ENCODE measurements around the gene MYCL.
A peak's percentile ranks its signal among the peaks of the same experiment; 100 is the strongest.
"Not testable (repeated sequence)": the region's sequence is repeated elsewhere in the genome, so short reads cannot be mapped to it uniquely, and the experiment has no call there.

Gene MYCL

DNA sequence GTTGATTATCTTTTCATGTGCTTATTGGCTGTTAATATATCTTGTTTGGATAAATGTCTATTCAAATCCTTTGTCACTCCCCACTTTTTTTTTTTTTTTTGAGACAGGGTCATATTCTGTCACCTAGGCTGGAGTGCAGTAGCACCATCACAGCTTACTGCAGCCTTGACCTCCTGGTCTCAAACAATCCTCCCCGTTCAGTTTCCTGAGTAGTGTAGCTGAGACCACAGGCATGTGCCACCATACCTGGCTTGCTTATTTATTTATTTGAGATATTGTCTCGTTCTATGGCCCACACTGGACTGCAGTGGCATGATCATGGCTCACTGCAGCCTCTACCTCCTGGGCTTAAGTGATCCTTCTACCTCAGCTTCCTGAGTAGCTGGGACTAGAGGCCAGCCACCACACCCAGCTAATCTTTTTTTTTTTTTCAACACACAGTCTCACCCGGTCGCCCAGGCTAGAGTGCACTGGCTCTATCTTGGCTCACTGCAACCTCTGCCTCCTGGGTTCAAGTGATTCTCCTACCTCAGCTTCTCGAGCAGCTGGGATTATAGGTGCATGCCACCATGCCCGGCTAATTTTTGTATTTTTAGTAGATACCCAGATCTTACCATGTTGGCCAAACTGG is 13.9 kb upstream of the MYCL start:
- DNase-seq, result no peak

DNA sequence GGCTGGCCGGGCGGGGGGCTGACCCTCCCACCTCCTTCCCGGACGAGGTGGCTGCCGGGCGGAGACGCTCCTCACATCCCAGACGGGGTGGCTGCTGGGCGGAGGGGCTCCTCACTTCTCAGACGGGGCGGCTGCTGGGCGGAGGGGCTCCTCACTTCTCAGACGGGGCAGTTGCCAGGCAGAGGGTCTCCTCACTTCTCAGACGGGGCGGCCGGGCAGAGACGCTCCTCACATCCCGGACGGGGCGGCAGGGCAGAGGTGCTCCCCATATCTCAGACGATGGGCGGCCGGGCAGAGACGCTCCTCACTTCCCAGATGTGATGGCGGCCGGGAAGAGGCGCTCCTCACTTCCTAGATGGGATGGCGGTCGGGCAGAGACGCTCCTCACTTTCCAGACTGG is 11.4 kb upstream of the MYCL start:
- DNase-seq, result not testable (repeated sequence)

DNA sequence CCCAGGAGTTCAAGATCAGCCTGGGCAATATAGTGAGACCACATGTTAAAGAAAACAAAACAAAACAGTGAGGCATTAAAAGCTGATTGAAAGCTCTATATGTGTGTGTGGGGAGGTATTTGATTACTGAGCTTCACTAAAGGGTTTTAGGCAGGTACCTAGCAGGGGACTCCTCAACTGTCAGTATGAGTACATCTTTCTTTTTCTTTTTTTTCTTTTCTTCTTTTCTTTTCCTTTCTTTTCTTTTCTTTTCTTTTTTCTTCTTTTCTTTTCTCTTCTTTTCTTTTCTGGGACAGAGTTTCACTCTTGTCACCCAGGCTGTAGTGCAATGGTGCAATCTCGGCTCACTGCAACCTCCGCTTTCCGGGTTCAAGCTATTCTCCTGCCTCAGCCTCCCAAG is 8.5 kb upstream of the MYCL start:
- no peak for DNase-seq

DNA sequence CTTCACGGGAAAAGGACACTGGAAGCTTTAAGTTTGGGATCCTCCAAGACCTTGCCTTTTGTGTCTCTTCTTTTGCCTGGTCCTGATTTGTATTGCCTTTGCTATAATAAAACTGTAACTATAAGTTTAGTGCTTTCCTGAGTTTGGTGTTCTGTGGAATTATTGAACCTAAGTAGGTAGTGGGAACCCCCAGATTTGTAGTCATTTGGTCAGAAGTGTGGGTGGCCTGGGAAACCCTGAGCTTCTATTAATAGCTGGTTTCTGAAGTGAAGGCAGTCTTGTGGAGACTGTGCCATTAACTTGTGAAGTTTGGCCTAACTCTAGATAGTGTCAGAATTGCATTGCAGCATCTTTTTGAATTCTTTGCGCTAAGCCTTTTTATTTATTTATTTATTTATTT is 6.8 kb upstream of the MYCL start:
- DNase-seq, result no peak

DNA sequence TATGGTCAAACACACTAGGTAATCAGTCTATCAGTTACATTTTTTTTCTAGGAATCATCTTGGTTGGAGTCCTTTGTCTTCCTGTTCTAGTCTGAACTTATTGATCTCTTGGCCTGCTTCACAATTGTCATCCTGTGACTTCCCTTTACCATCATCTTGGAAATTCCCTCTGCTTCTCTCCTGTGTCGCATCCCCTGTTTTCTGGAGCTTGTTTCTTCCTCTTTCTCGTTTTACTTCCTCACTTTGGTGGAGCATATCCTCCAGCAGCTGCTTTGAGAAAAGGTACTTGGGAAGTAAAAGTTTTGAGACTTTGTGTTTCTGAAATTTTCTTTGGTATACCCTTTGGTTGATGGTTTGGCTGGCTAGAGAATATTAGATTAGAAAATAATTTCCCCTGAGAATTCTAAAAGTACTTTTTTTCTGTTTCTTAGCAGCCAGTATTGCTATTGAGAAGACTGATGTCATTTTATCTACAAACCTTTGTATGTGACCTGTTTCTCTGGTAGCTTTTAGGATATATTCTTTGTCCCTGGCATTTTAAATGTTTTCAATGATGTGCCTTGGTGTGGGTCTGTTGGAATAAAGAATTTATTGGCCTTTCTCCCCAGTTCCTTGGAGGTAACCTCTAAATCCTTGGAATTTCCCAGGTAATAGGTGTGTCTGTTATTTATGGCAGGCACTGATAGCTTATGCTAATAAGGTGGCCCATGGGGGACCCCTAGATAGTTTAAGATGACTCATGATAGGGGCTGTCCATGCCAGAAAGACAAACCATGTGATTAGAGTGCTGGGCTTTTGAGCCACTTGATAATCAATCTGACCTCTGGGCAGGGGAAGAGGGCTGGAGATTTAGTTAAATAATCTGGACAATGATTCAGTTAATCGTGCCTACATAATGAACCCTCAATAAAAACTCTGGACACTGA is 6.1 kb upstream of the MYCL start:
- DNase-seq, result no peak

DNA sequence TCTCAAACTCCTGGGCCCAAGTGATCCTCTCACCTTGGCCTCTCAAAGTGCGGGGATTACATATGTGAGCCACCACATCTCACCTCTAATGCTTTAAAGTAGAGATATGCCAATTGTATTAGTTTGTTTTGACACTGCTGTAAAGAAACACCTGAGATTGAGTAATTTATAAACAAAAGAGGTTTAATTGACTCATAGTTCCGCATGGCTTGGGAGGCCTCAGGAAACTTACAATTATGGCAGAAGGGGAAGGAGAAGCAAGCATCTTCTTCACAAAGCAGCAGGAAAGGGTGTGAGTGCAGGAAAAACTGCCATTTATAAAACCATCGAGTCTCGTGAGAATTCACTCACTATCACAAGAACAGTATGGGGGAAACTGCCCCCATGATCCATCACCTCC is 3.5 kb upstream of the MYCL start:
- no peak for DNase-seq

DNA sequence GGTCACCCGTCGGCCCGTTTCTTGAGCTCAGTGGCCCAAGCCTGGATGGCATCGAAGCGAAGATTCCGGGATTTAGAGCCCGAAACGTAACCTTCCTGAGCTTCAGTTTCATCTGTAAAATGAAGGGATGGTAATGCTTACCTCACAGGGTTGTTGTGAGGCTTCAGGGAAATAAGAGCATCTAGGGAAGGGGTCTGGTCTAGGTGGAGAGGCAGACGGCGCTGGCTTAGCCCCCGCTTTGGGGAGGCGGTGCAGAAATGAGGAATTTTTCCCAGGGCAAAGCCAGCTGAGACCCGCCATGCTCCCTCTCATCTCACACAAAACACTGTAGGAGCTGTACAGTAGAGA is 717 bp upstream of the MYCL start:
- peak; percentile 73 for DNase-seq

DNA sequence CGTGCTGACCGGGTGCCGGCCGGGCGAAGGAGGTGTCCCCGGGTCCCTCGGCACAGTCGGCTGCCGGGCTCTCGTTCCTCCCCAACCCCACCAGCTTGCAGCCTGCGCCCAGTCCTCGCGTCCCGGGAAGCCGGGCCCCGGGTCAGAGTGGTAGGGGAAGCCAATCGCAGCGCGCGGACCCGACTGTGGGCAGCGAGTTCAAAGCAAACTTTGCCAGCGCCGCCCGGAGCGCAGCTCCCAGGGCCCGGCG is 328 bp downstream of the MYCL start:
- peak; percentile 53 for DNase-seq

DNA sequence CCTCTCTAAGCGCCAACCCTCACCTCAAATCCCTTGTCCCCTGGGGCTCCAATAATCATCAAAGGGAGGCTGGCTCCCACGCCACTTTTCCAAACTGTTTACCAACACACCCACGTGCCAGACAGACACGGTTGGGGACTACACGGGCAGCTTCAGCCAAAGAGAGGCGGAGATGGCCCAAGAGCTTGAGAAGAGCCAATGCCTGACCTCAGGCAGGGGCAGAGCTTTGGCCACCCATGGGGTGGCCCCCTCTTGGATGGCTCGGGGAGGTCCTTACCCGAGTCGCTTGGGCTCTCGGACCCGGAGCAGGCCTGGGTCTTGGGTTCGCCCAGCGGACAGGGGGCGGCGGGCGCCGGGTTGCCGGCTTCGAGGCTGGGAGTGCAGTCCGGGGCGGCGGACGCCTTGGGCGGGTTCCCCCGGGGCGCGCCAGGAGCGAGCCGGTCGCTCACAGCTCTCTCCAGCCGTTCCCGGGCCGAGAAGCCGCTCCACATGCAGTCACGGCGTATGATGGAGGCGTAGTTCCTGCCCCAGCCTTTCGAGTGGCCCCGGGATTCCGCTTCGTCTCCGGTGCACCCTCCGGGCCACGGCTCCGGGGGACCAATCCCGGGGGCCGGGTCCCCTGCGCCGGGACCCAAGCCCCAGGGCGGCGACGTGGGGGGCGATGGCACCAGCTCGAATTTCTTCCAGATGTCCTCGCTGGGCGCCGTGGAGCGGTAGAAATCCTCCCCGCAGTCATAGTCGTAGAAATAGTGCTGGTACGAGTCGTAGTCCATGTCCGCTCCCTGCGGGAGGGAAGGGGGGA is 854 bp downstream of the MYCL start:
- peak; percentile 37 for DNase-seq

DNA sequence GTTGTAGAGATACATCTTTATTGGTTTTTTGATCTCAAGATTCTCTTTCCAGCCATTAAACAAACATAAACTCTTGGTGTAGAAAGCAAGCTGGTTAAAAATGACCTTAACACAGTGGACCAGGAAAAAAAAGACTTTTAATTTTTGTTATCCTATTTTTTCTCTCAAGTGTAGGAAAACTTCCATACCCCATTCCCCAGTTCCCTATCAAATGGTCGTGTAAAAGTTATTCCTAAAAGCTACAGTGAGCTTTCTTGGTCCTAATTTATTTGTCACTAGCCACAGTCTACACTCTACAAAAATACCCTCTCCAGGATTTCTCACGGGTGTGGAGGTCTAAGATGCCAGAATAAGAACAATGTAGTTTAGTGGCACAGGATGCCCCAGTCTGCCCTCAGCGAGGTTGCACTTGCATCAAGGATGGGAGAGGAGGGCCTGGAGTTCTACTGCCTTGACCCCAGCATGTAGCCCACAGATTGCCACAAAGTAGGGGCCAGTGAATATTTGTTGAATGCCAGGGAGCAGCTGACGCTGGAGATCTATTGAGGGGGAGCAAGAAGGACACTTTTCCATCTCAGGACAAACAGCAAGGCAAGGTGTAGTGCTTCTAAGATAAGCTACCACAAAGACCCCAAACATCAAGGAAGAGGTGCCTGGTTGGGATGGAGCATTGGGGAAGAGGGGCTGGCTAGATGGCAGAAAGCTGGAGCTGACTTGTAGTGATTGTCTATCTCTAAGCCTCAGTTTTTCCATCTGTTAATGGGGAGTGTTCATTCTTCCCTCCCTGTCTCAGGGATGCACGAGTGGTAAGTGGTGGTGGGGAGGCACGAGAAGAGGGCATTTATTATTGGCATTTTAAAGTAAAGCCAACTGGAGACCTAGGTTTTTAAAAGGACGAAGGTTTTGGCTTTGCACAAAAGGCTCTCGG is 1.8 kb downstream of the MYCL start:
- no peak for DNase-seq

DNA sequence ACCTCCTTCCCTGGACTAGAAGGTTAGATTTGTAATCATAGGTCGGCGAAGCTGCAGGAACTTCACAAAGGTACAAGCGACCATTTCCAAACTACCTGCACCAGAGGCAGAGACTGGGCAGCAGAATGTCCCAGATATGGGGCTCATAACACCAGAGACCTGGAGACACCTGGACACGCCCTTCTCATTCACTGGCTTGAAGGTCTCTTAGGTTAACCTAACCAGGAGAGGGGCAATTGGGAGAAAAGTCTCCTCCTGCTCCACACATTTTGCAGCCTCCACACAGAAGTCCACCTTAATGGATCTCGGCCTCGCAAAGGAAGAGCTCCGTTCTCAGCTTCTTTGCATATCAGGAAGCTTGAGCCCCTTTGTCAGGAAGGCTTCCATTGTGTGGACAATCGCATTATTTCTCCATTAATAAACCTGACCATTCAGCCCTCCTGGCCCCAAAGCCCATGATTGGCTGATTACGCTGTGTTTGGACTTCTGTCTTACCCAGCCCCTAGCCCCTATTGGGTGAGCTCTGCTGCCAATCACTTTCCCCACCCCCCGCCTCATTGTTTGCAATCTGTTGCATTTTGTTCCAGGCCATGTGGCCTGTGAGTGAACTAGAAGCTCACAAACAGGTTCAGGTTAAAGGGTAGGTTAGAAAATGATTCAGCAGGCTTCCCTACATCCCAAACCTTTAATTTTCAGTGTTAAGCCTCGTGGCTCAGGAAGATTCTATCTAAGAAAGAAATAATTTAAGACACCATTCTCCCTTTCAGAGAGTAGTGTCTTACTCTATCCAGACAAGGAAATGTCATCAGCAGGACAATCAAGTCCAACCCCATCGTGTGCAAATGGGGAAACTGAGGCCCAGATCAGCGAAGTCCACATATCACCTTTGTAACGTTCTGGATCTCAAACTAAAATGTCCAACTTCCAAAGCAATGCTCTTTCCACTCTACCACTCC is 2.8 kb downstream of the MYCL start:
- peak; percentile 73 for DNase-seq

DNA sequence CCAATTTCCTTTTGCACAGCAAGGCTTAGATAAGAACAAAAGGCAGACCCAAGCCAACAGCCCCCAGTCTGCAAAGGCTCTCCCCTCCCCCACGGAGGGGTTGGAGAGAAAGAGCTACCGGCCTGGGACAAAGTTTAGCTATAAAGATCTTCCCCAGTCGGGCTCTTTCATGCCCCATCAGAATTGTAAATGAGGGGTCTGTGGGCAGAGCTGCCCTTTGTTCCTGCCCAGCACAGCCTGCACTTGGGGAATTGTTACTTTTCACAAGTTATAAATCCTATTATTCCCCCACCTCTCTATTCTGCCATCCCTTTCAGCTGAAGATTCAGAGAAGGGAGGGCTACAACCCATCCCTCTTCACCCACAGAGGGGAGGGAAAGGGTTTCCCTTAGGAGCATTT is 3.5 kb downstream of the MYCL start:
- no peak for DNase-seq

DNA sequence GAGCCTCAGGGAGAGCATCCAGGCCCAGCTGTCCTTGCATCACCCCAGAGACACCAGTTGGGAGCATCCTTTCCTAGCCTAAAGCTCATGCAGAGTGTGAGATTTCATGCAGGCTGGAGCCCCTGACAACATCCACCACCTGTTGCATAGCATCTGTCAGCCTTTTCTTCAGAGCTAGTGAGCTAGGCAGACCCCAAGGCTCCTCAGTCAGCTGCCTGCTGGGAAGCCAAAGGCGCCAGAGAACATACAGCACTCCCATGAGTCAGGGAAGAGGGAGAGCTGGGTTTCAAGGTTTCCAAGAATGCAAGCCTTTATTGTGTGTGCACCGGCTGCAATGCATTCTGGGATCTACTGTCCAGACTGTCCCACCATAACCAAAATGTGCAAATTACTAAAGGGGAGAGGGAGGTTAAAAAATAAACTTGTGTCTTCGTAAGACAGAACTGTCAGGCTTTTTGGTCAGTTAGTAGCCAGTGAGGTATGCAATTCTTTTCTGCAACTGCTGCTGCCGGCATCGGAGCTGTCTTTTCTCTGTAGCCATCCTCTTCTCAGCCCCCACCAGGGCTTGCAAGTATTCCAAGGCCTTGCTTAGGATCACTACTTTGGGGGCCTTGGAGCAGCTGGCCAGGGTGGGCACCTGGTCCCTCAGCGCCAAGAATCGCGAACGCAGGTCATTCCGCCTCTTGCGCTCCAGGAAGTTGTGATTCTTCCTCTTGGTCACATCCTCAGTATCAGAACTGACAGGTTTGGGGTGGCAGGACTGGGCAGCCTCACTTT is 4.6 kb downstream of the MYCL start:
- peak; percentile 97 for DNase-seq

DNA sequence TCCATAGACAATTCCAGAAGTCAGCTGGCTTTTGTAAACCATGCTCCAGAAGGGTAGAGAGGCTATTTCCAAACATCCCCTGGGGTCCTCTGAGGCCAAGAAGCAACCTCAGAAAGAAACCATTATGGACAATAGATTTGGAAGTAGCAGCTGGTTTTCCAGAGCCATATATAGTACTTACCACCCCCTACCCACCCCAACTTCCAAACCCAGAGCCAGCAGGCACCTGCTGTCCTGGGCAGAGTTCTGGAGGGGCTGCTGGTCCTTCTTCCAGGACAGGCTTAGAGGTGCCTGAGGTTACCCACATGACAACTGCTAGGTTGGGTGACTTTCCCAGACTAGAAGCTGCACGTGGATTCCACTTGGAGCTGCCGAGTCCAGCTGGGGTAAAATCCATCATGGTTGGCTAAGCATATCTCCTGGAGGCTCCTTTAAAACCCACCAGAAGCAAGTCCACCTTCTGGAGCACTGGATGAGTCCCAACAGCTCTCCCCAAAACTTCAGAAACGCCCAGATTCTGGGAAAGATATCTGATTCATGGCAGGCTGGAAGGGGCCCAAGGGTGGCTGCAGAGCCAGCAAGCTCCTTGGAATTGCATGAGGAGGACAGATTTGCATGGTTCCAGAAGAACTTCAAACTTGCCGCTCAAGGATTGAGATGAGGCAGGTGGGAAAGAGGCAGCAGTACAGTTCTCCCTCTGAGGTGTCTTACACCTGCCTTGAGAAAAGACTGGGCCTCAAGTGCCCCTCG is 5.8 kb downstream of the MYCL start:
- no peak for DNase-seq

DNA sequence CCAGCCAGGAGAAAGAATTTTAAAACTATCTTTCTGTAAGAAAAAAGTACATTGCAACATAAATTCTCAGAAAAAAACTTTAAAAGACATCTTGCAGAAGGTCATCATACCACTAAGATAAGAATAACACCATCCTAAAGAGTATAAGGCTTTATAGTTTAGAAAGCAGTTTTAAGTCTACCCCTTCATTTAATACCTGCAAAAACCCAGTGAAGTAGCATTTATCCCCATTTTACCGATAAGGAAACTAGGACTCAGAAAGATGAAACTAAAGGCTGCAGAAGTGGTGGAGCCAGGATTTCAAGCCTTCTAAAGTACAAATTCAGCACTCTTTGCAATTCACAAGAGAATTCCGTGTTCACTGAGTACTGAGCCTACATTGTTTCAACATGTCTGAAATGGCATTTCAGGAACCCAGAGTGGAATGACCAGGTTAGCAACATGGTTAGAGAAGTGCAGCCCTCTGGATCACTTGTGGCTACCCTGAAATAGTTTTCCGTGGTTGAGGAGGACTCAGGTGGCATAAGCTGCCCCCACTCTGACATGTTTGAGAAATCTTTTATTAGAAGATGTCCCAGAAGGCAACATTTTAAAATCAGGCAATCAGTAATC is 6.7 kb downstream of the MYCL start:
- DNase-seq, result no peak

DNA sequence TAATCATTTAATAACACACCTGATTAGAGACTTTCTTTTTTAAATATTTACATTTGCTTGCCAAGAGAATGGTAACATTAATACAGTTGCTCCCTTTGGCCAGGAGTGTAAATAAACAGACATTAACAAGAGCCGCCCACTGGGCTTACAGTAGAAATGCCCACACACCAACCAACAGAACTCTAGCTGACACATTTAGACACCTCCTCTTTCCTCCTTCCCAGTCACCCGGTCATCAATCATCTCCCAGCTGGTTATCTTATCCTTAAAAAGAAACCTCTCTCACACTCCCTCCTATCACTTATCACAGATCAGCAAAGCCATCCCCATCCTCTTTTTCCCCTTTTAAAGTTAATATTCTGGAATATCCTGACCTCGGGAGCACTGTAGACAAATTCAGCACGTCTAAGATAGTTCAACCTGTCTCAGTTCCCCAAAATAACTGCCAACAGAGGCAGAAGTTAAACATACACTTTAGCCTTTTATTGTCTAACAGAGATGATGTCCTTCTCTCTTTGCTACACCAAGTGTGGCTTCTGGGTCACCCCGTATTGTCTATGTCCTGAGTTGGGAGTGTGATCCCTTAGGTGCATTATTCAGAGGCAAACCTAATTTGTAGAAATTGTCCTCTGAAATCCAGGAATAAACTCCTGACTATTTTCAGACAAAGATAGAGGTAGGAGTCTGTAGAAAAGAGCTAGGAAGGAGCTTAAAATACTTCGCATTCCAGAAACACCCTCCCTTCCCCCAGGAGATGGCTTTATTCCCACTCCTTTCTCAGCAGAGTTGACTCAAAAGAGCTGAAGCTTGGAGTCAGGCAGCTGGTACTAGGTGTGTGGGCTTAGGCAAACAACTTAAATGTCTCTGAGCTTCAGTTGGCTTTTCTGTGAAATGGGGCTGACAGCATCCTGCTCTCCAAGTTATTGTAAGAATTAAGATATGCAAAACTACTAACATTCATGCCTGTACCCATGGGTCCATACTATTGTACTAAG is 8.8 kb downstream of the MYCL start:
- DNase-seq, result no peak

DNA sequence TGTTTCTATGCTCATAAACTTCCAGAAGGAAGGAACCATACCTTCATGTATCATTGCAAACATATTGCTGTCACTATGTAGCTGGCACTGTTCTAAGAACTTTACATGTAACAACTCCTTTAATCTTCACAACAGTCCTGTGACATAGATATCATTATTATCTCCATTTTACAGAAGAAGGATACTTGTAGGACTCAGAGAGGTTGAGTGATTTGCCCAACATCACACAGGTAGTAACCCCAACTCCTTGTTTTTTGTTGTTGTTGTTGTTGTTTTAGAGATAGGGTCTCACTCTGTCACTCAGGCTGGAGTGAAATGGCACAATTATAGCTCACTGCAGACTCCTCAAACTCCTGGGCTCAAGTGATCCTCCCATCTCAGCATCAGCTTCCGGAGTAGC is 10.8 kb downstream of the MYCL start:
- DNase-seq, result no peak

DNA sequence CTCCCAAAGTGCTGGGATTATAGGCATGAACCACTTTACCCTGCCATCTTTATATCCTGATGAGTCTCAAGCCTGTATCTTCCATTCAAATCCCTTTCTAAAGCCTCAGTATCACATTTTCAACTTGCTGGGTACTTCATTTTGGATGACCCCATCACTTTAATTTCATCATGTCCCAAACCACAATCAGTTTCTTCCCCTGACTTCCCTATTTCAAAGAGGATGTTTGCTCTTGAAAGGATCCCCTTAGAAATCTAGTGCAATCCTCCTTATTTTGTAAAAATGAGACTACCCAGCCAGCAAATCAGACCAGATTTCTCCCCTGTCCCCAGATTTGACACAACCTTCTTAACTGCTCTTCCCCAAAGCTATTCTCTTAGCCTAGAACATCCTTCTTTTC is 11.4 kb downstream of the MYCL start:
- no peak for DNase-seq

Measured in NCI-H2171 treated with DMSO at 0.1 percent for 48 hours (cell line).